Activated naive CD4-positive, alpha-beta T cell treated with anti-CD3 and anti-CD28 coated beads for 36 hours (primary cell): ENCODE data around the gene MYH9. TPM values are rescaled to one million over a fixed set of nuclear protein-coding genes. Genes with fewer than 3 reads are reported as not detected.
A peak's percentile ranks its signal among the peaks of the same experiment; 100 is the strongest.

Experiments
- CTCF ChIA-PET: fragments of 350-600 bp; sonication (Branson Sonifier 250); formaldehyde crosslinking; loops from one replicate; lab custom pipeline; 2021; ENCODE audit warnings: antibody characterized with exemption; lab: Charles Lee
- DNase-seq: peaks from one replicate; pipeline ENCODE4 v3.0.0-alpha.2; 2020
- H3K27ac Mint-ChIP-seq: one replicate; pipeline ENCODE4 v1.8.0; 2021; ENCODE audit warnings: mild to moderate bottlenecking, mixed read lengths
- H3K27me3 Mint-ChIP-seq: one replicate; pipeline ENCODE4 v1.8.0; 2021; ENCODE audit warnings: low read depth, mixed read lengths
- H3K36me3 Mint-ChIP-seq: one replicate; pipeline ENCODE4 v1.8.0; 2021; ENCODE audit warnings: low read depth, mixed read lengths
- H3K4me1 Mint-ChIP-seq: one replicate; pipeline ENCODE4 v1.8.0; 2021; ENCODE audit warnings: low read depth, mixed read lengths
- H3K4me3 Mint-ChIP-seq: one replicate; pipeline ENCODE4 v1.8.0; 2021; ENCODE audit warnings: mild to moderate bottlenecking, moderate library complexity, mixed read lengths
- H3K9me3 Mint-ChIP-seq: one replicate; pipeline ENCODE4 v1.8.0; 2021; ENCODE audit warnings: mixed read lengths
- intact Hi-C: fragments of 100-400 bp; cut with micrococcal nuclease; formaldehyde crosslinking; loops from one replicate; pipeline ENCODE4 v1.15.1; 2023
- total RNA-seq, 2 experiments: library from RNA; stranded (reverse); gene quantifications; one replicate each; pipeline ENCODE4 v1.2.3, GENCODE V29; 2021

Gene MYH9
- total RNA-seq, 2 experiments from 2014 or later: 574 to 625 TPM

- Mint-ChIP-seq H3K4me1 (no peaks in the 10 kb centered on the region), H3K9me3 (no peaks in the 10 kb centered on the region), H3K27me3 (no peaks in the 10 kb centered on the region), H3K36me3 (peaks cover 64% of the 10 kb centered on the region), H3K27ac (peak overlapping the region; percentile 37), H3K4me3 (no peak overlapping the region)
- intact Hi-C loops: no loop called here
- no peak for DNase-seq
- CTCF ChIA-PET: no interaction called here
Observed at GRCh38 chr22:36319595-36320497, 67.9 kb downstream of the MYH9 start.

- no peak overlapping the region for H3K4me3 Mint-ChIP-seq
- peaks cover 70% of the 10 kb centered on the region for H3K36me3 Mint-ChIP-seq
- DNase-seq: no peak
- CTCF ChIA-PET: interaction anchor here (0.6 to 1.0 kb wide), 3 partner anchors 22 to 152 kb away, joined by 3 read pairs; no protein-coding TSS in a partner anchor
- H3K9me3 Mint-ChIP-seq: no peaks in the 10 kb centered on the region
- no peaks in the 10 kb centered on the region for H3K4me1 Mint-ChIP-seq
- intact Hi-C loops: no loop called here
- H3K27me3 Mint-ChIP-seq: no peaks in the 10 kb centered on the region
- H3K27ac Mint-ChIP-seq: peak overlapping the region; percentile 24
Observed at GRCh38 chr22:36318442-36318841, 69.3 kb downstream of the MYH9 start.

GRCh38 chr22:36317658-36318271 lies 70.0 kb downstream of the MYH9 start:
- CTCF ChIA-PET: interaction anchor here (0.9 to 1.0 kb wide), 2 partner anchors 21 to 38 kb away, joined by 3 read pairs; no protein-coding TSS in a partner anchor
- Mint-ChIP-seq H3K9me3 (no peaks in the 10 kb centered on the region), H3K4me1 (no peaks in the 10 kb centered on the region), H3K4me3 (no peak overlapping the region), H3K36me3 (peaks cover 65% of the 10 kb centered on the region), H3K27ac (peak overlapping the region; percentile 46), H3K27me3 (no peaks in the 10 kb centered on the region)
- no peak for DNase-seq
- intact Hi-C loops: no loop called here

DNA sequence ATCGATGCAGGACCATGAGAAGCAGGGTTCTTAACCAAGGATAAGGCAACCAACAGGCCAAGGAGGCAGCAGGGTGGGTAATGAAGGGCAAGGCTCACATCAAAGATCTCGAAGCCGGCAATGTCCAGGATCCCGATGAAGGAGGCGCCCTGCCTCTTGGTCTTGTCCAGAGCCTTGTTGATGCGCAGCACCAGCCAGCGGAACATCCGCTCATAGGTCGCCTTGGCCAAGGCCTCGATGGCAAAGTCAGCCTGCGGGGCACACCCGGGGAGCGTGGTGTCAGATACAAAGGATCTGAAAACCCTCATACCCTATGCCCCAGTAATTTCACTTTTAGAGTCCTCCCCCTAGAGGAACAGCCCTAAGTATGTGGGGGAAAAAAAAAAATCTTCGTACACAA lies 71.3 kb downstream of the MYH9 start:
- Mint-ChIP-seq H3K27me3 (no peaks in the 10 kb centered on the region), H3K36me3 (peaks cover 71% of the 10 kb centered on the region), H3K9me3 (no peaks in the 10 kb centered on the region), H3K4me3 (no peak overlapping the region), H3K27ac (peak overlapping the region; percentile 68), H3K4me1 (peaks cover 2% of the 10 kb centered on the region)
- CTCF ChIA-PET: no interaction called here
- intact Hi-C loops: no loop called here
- DNase-seq: no peak

DNA sequence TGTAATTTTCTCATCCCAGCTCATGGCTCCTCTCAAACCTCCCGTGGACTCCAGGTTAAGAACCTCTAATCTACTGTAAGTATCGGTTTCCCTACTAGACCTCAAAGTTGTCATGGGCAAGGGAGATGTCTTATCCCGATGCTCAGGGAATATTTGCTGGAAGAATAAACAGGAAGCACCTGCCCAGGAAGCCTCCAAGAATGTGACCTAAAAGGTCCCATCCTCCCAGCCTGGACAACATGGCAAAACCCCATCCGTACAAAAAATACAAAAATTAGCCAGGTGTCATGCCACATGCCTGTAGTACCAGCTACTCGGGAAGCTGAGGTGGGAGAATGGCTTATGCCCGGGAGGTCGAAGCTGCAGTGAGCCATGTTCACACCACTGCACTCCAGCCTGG lies 72.4 kb downstream of the MYH9 start:
- intact Hi-C loops: no loop called here
- Mint-ChIP-seq H3K4me1 (peaks cover 2% of the 10 kb centered on the region), H3K36me3 (peaks cover 63% of the 10 kb centered on the region), H3K27ac (peak overlapping the region; percentile 65), H3K4me3 (no peak overlapping the region), H3K27me3 (no peaks in the 10 kb centered on the region), H3K9me3 (no peaks in the 10 kb centered on the region)
- no peak for DNase-seq
- CTCF ChIA-PET: interaction anchor here (1.0 to 1.8 kb wide), 4 partner anchors 12 to 15 kb away, joined by 4 to 9 read pairs (median 5); no protein-coding TSS in a partner anchor

GRCh38 chr22:36311386-36312085 lies 76.2 kb downstream of the MYH9 start:
- Mint-ChIP-seq H3K4me1 (peaks cover 2% of the 10 kb centered on the region), H3K9me3 (no peaks in the 10 kb centered on the region), H3K27me3 (no peaks in the 10 kb centered on the region), H3K27ac (no peak overlapping the region), H3K36me3 (peaks cover 49% of the 10 kb centered on the region), H3K4me3 (no peak overlapping the region)
- intact Hi-C loops: no loop called here
- no peak for DNase-seq
- CTCF ChIA-PET: interaction anchor here (0.6 to 1.5 kb wide), 4 partner anchors 10 to 159 kb away, joined by 3 to 7 read pairs (median 4); no protein-coding TSS in a partner anchor

DNA sequence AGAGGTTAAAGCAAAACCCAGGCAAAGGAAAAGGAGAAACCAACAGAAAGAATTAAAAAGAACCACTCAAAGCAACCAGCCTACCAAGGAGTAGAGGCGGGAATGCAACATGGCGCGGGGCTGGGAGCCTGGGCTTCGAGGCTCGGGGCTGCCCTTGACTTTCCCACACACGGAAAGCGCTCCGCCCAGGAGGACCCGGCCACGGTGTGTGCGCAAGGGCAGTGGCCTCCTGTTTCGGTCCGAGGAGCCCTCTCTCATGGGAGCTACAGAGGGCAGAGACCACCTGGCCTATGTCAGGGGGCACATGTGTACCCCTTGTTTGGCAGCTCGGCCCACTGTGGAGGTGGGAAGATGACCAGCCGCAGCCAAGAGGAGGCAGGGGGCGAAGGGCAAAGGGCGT lies 78.9 kb downstream of the MYH9 start:
- peak overlapping the region; percentile 27 for H3K4me3 Mint-ChIP-seq
- H3K4me1 Mint-ChIP-seq: peaks cover 2% of the 10 kb centered on the region
- H3K36me3 Mint-ChIP-seq: peaks cover 54% of the 10 kb centered on the region
- H3K27me3 Mint-ChIP-seq: no peaks in the 10 kb centered on the region
- intact Hi-C loops: no loop called here
- DNase-seq: no peak
- H3K9me3 Mint-ChIP-seq: no peaks in the 10 kb centered on the region
- CTCF ChIA-PET: interaction anchor here (1.5 kb wide), 1 partner anchor 178 kb away, joined by 4 read pairs; no protein-coding TSS in a partner anchor
- H3K27ac Mint-ChIP-seq: no peak overlapping the region

DNA sequence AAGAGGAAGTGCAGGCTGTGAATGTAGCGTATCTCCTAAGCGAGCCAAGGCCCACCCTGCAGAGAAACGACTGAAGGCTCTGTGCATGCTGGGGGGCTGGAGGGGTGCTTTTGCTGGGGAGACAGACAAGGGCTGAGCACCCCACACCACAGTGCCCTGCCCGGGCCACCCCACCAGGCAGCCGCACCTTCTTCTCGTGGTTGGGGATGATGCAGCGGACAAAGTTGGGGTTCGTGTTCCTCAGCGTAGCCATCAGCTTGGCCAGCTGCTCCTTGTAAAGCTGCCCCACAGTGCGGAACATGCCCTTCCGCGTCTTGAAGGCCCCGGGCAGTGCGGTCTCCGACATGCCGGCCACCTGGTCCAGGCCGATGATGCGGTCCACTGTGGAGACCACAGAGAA lies 81.5 kb downstream of the MYH9 start:
- DNase-seq: no peak
- Mint-ChIP-seq H3K27me3 (no peaks in the 10 kb centered on the region), H3K36me3 (peaks cover 52% of the 10 kb centered on the region), H3K9me3 (no peaks in the 10 kb centered on the region), H3K4me3 (no peak overlapping the region), H3K27ac (no peak overlapping the region), H3K4me1 (peaks cover 4% of the 10 kb centered on the region)
- CTCF ChIA-PET: interaction anchor here (0.7 kb wide), 1 partner anchor 35 kb away, joined by 3 read pairs; no protein-coding TSS in a partner anchor
- intact Hi-C loops: no loop called here

DNA sequence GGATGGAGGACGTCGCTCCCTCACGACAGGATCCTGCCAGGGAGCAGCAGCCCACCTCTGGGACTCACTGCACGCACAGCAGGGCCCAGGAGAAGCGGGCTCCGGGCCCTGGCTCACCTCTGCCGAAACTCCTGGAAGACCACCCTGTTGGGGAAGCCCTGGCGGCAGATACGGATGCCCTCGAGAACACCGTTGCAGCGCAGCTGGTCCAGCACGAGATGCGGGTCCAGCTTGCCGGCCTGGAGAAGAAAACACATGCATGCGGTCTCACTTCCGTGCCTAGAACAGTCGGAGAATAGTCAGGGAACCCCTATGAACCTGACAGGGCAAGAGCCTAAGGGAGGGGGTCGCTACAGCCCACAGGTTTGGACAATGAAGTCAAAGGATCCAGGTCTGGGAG lies 82.0 kb downstream of the MYH9 start:
- Mint-ChIP-seq H3K9me3 (no peaks in the 10 kb centered on the region), H3K36me3 (peaks cover 56% of the 10 kb centered on the region), H3K4me3 (no peak overlapping the region), H3K4me1 (peaks cover 4% of the 10 kb centered on the region), H3K27ac (no peak overlapping the region), H3K27me3 (no peaks in the 10 kb centered on the region)
- DNase-seq: no peak
- intact Hi-C loops: no loop called here
- CTCF ChIA-PET: no interaction called here

DNA sequence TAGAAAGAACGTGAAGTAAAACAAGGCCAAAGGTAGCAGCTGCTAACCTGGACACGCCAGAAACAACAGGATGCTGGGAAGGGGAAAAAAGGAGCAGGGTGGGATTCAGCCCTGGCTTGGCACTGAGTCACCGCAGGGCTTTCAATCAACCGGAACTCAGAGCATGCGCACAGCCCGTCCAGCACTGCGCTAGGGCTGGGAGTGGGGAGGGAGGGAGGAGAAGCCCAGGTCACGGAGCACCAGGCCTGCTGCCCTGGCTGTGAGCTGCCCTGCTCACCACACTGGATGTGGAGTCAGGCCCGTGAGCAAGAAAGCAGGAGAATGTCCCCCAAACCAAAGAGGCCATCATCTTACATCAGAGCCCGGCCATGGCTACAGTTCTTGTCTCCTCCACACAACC lies 83.3 kb downstream of the MYH9 start:
- Mint-ChIP-seq H3K4me1 (peaks cover 4% of the 10 kb centered on the region), H3K9me3 (no peaks in the 10 kb centered on the region), H3K27me3 (no peaks in the 10 kb centered on the region), H3K36me3 (peaks cover 59% of the 10 kb centered on the region), H3K27ac (peak overlapping the region; percentile 63), H3K4me3 (no peak overlapping the region)
- intact Hi-C loops: no loop called here
- DNase-seq: no peak
- CTCF ChIA-PET: interaction anchor here (8.7 kb wide), 1 partner anchor 166 kb away, joined by 119 read pairs; no protein-coding TSS in a partner anchor

DNA sequence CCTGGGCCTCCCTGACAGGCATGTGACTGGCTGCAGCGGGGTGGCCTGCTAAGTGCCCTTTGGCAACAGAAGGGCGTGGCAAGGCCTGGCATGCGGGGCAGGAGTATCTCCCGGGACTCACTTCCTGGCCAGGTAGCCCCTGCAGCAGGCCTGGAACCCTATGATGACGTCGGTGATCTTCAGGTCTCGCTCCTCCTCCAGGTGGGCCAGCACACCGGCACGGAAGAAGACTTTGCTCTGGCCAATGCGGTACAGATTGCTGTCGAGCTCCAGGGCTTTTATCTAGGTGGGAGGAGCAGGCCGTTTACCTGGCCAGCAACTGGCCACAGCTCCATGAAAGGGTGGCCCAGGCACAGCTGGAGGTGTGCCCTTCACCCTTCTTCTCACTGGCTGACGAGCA lies 83.9 kb downstream of the MYH9 start:
- H3K27me3 Mint-ChIP-seq: no peaks in the 10 kb centered on the region
- H3K27ac Mint-ChIP-seq: peak overlapping the region; percentile 63
- intact Hi-C loops: no loop called here
- peaks cover 4% of the 10 kb centered on the region for H3K4me1 Mint-ChIP-seq
- peaks cover 54% of the 10 kb centered on the region for H3K36me3 Mint-ChIP-seq
- H3K9me3 Mint-ChIP-seq: no peaks in the 10 kb centered on the region
- no peak for DNase-seq
- CTCF ChIA-PET: interaction anchor here (1.5 to 8.7 kb wide), 2 partner anchors 18 to 167 kb away, joined by 5 to 119 read pairs; no protein-coding TSS in a partner anchor
- no peak overlapping the region for H3K4me3 Mint-ChIP-seq

DNA sequence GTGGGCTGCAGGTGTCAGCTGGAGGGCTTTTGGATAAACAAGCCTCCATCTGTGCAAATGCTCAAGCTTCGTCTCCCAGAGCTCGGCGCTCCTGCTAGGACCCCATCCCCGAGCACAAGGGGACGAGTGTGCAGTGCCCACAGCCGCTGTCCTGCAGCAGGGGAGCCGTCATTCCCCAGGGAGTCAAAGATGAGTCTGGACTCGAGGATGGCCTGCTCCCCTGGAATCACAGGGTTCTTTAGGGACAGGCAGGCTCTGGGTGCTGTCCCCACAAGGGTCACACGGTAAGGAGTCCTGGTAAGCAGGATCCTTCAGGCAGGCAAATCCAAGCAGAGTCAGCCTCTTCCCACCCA lies 84.7 kb downstream of the MYH9 start:
- H3K4me1 Mint-ChIP-seq: peaks cover 4% of the 10 kb centered on the region
- no peak for DNase-seq
- no peaks in the 10 kb centered on the region for H3K9me3 Mint-ChIP-seq
- intact Hi-C loops: no loop called here
- H3K27me3 Mint-ChIP-seq: no peaks in the 10 kb centered on the region
- peak overlapping the region; percentile 46 for H3K27ac Mint-ChIP-seq
- CTCF ChIA-PET: interaction anchor here (0.6 to 8.7 kb wide), 8 partner anchors 10 to 183 kb away, joined by 3 to 119 read pairs (median 5); no protein-coding TSS in a partner anchor
- H3K4me3 Mint-ChIP-seq: no peak overlapping the region
- peaks cover 54% of the 10 kb centered on the region for H3K36me3 Mint-ChIP-seq
